ENCODE measurements around the gene PDCL2.

Gene PDCL2

GRCh38 chr4:55528491-55528890, 63.6 kb downstream of the PDCL2 start:
- TF ChIP-seq CTCF (IDR thresholded peaks at IDR 0.05), result no peak

GRCh38 chr4:55524844-55525571, 67.0 kb downstream of the PDCL2 start:
- no peak for TF ChIP-seq CTCF (IDR thresholded peaks at IDR 0.05)

- no peak for TF ChIP-seq CTCF (IDR thresholded peaks at IDR 0.05)
Measured at GRCh38 chr4:55518442-55518841, 73.6 kb downstream of the PDCL2 start.

- no peak for TF ChIP-seq CTCF (IDR thresholded peaks at IDR 0.05)
Measured at GRCh38 chr4:55517526-55518229, 74.4 kb downstream of the PDCL2 start.

- TF ChIP-seq CTCF (IDR thresholded peaks at IDR 0.05), result no peak
Measured at GRCh38 chr4:55512922-55513571, 79.0 kb downstream of the PDCL2 start.

- no peak for TF ChIP-seq CTCF (IDR thresholded peaks at IDR 0.05)
Measured at GRCh38 chr4:55512077-55512476, 80.0 kb downstream of the PDCL2 start.

GRCh38 chr4:55510685-55511084, 81.4 kb downstream of the PDCL2 start:
- TF ChIP-seq CTCF (IDR thresholded peaks at IDR 0.05), result no peak

All from LNCAP (cell line).